DMS153 treated with DMSO at 0.1 percent for 48 hours (cell line): Measurements from ENCODE around the gene ONECUT2.
"Not testable (repeated sequence)": the region's sequence is repeated elsewhere in the genome, so short reads cannot be mapped to it uniquely, and the experiment has no call there.

Experiments
- DNase-seq: peaks from one replicate; lab custom pipeline; 2025; ENCODE audit not compliant: unreplicated experiment; lab: John Stamatoyannopoulos, UW

The ONECUT2 gene

GRCh38 chr18:57445488-57446319, 10.5 kb downstream of the ONECUT2 start:
- DNase-seq, result peak; percentile 37

- peak; percentile 55 for DNase-seq
Observed at GRCh38 chr18:57446322-57446721, 11.1 kb downstream of the ONECUT2 start.

- no peak for DNase-seq
Observed at GRCh38 chr18:57447154-57447621, 12.0 kb downstream of the ONECUT2 start.

- DNase-seq, result no peak
Observed at GRCh38 chr18:57455576-57456129, 20.5 kb downstream of the ONECUT2 start.

GRCh38 chr18:57461652-57462269, 26.6 kb downstream of the ONECUT2 start:
- no peak for DNase-seq

- peak; percentile 11 for DNase-seq
Observed at GRCh38 chr18:57466307-57466706, 31.1 kb downstream of the ONECUT2 start.

GRCh38 chr18:57466745-57467409, 31.7 kb downstream of the ONECUT2 start:
- DNase-seq, result no peak

- DNase-seq, result no peak
Observed at GRCh38 chr18:57469884-57470283, 34.7 kb downstream of the ONECUT2 start.

- DNase-seq, result no peak
Observed at GRCh38 chr18:57475408-57475807, 40.2 kb downstream of the ONECUT2 start.

GRCh38 chr18:57475903-57476302, 40.7 kb downstream of the ONECUT2 start:
- DNase-seq, result no peak

- no peak for DNase-seq
Observed at GRCh38 chr18:57480733-57481132, 45.6 kb downstream of the ONECUT2 start.

GRCh38 chr18:57497372-57498294, 62.5 kb downstream of the ONECUT2 start:
- no peak for DNase-seq

- no peak for DNase-seq
Observed at GRCh38 chr18:57498682-57499256, 63.6 kb downstream of the ONECUT2 start.

- no peak for DNase-seq
Observed at GRCh38 chr18:57502624-57503023, 67.5 kb downstream of the ONECUT2 start.

GRCh38 chr18:57505231-57505630, 70.1 kb downstream of the ONECUT2 start:
- no peak for DNase-seq

GRCh38 chr18:57516056-57516455, 80.9 kb downstream of the ONECUT2 start:
- DNase-seq, result no peak

GRCh38 chr18:57518533-57518932, 83.4 kb downstream of the ONECUT2 start:
- DNase-seq, result no peak

- no peak for DNase-seq
Observed at GRCh38 chr18:57519668-57520424, 84.7 kb downstream of the ONECUT2 start.

- DNase-seq, result not testable (repeated sequence)
Observed at GRCh38 chr18:57522348-57522747, 87.2 kb downstream of the ONECUT2 start.
